WERI-Rb-1 (cell line): ENCODE measurements around the gene SHB.

Experiments
- DNase-seq: peaks from one replicate; pipeline ENCODE4 v3.0.0-alpha.2; 2020
- H3K27ac ChIP-seq: fragments of 250-450 bp; sonication (Bioruptor Pico); 2 replicates; pipeline ENCODE4 v1.5.1; 2020; ENCODE audit warnings: mild to moderate bottlenecking, moderate library complexity
- H3K27me3 ChIP-seq: fragments of 250-450 bp; sonication (Bioruptor Pico); 2 replicates; pipeline ENCODE4 v1.5.1; 2021; ENCODE audit warnings: mild to moderate bottlenecking, low read depth, moderate library complexity; ENCODE audit not compliant: insufficient read depth, severe bottlenecking
- H3K36me3 ChIP-seq: fragments of 250-450 bp; sonication (Bioruptor Pico); 2 replicates; pipeline ENCODE4 v1.5.1; 2020; ENCODE audit warnings: mild to moderate bottlenecking, moderate library complexity
- H3K4me3 ChIP-seq: 2 replicates; pipeline ENCODE4 v1.5.1; 2011; ENCODE audit warnings: low read depth, mild to moderate bottlenecking, control low read depth, low read length
- H3K9me3 ChIP-seq: fragments of 250-450 bp; sonication (Bioruptor Pico); 2 replicates; pipeline ENCODE4 v1.5.1; 2021; ENCODE audit warnings: mild to moderate bottlenecking, moderate library complexity; ENCODE audit not compliant: severe bottlenecking
- TF ChIP-seq, protein P1 (sequence below): IDR thresholded peaks from 2 replicates; pipeline ENCODE4 v1.5.1; 2011; ENCODE audit warnings: low read depth, mild to moderate bottlenecking, control low read depth, inconsistent platforms, low read length

SHB gene

GRCh38 chr9:38023661-38024035, 45.4 kb downstream of the SHB start:
- Histone ChIP-seq H3K27ac (no peak overlapping the region), H3K27me3 (no peaks in the 10 kb centered on the region), H3K9me3 (no peaks in the 10 kb centered on the region), H3K4me3 (no peak overlapping the region), H3K36me3 (peaks cover 19% of the 10 kb centered on the region)
- TF ChIP-seq, protein P1, sequence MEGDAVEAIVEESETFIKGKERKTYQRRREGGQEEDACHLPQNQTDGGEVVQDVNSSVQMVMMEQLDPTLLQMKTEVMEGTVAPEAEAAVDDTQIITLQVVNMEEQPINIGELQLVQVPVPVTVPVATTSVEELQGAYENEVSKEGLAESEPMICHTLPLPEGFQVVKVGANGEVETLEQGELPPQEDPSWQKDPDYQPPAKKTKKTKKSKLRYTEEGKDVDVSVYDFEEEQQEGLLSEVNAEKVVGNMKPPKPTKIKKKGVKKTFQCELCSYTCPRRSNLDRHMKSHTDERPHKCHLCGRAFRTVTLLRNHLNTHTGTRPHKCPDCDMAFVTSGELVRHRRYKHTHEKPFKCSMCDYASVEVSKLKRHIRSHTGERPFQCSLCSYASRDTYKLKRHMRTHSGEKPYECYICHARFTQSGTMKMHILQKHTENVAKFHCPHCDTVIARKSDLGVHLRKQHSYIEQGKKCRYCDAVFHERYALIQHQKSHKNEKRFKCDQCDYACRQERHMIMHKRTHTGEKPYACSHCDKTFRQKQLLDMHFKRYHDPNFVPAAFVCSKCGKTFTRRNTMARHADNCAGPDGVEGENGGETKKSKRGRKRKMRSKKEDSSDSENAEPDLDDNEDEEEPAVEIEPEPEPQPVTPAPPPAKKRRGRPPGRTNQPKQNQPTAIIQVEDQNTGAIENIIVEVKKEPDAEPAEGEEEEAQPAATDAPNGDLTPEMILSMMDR: no peak
- DNase-seq: no peak

DNA sequence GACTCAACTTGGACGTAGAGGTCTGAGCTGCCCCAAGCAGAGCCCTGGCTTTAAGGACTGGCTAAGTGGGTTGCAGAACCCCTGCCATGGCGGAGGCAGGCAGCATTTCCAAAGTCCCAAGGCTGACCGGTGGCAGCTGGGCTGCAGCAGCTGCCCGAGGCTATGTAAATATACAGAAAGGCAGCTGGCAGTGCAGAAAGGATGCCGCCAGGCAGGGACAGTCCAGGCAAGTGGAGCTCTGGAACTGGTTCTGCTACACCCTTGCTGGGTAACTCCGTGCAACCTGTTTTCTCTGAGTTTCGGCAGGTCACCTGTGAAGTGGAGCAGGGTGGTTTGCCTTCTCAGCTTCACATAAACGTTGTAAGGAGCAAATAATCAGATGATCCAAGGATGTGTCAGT, 46.0 kb downstream of the SHB start:
- no peak overlapping the region for H3K27ac ChIP-seq
- H3K36me3 ChIP-seq: peaks cover 20% of the 10 kb centered on the region
- TF ChIP-seq, protein P1: no peak
- DNase-seq: no peak
- H3K9me3 ChIP-seq: no peaks in the 10 kb centered on the region
- no peak overlapping the region for H3K4me3 ChIP-seq
- no peaks in the 10 kb centered on the region for H3K27me3 ChIP-seq

GRCh38 chr9:38022203-38022895, 46.7 kb downstream of the SHB start:
- Histone ChIP-seq H3K27ac (no peak overlapping the region), H3K4me3 (no peak overlapping the region), H3K27me3 (no peaks in the 10 kb centered on the region), H3K36me3 (peaks cover 20% of the 10 kb centered on the region), H3K9me3 (no peaks in the 10 kb centered on the region)
- TF ChIP-seq, protein P1: no peak
- no peak for DNase-seq

GRCh38 chr9:38020151-38021076, 48.6 kb downstream of the SHB start:
- Histone ChIP-seq H3K9me3 (no peaks in the 10 kb centered on the region), H3K27ac (no peak overlapping the region), H3K4me3 (no peak overlapping the region), H3K27me3 (no peaks in the 10 kb centered on the region), H3K36me3 (peaks cover 32% of the 10 kb centered on the region)
- DNase-seq: no peak
- TF ChIP-seq, protein P1: no peak

GRCh38 chr9:38019731-38020130, 49.3 kb downstream of the SHB start:
- no peaks in the 10 kb centered on the region for H3K9me3 ChIP-seq
- DNase-seq: no peak
- TF ChIP-seq, protein P1: no peak
- peaks cover 39% of the 10 kb centered on the region for H3K36me3 ChIP-seq
- H3K4me3 ChIP-seq: no peak overlapping the region
- no peaks in the 10 kb centered on the region for H3K27me3 ChIP-seq
- no peak overlapping the region for H3K27ac ChIP-seq
